GM19463 (cell line): ENCODE data around the gene BRMS1.
"Not testable (repeated sequence)": the region's sequence is repeated elsewhere in the genome, so short reads cannot be mapped to it uniquely, and the experiment has no call there.

Source experiments
- ATAC-seq: cut with Tn5 transposase; IDR thresholded peaks from one replicate; pipeline ENCODE4 v1.9.1; 2021; ENCODE audit warnings: mild to moderate bottlenecking, moderate library complexity; ENCODE audit not compliant: unreplicated experiment

The BRMS1 gene, protein sequence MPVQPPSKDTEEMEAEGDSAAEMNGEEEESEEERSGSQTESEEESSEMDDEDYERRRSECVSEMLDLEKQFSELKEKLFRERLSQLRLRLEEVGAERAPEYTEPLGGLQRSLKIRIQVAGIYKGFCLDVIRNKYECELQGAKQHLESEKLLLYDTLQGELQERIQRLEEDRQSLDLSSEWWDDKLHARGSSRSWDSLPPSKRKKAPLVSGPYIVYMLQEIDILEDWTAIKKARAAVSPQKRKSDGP

GRCh38 chr11:66344550-66345315, at the start of gene BRMS1:
BRMS1 (minus strand) TSS chr11:66345104; CDS start chr11:66342234, 2,870 bp downstream.
- ATAC-seq = peak; percentile 70

GRCh38 chr11:66393954-66394353, 49.0 kb upstream of the BRMS1 start:
- ATAC-seq = no peak

DNA sequence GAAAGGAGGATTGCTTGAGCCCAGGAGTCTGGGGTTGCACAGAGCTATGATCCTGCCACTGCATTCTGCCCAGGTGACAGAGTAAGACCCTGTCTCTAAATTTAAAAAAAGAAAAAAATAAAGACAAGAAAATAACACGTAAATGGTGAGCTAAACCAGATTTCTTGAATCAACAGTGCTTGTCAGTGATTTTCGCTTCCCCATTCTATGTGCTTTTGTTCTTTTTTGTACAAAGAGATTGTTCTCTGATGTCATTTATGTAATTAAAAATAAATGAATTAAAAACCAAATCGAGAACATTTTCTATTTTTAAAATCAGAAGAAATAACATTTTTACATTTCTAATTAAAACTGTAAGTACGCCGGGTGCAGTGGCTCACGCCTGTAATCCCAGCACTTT, 46.4 kb upstream of the BRMS1 start:
- no peak for ATAC-seq

- no peak for ATAC-seq
These were observed 44.0 kb upstream of the BRMS1 start for GRCh38 chr11:66388780-66389386.

DNA sequence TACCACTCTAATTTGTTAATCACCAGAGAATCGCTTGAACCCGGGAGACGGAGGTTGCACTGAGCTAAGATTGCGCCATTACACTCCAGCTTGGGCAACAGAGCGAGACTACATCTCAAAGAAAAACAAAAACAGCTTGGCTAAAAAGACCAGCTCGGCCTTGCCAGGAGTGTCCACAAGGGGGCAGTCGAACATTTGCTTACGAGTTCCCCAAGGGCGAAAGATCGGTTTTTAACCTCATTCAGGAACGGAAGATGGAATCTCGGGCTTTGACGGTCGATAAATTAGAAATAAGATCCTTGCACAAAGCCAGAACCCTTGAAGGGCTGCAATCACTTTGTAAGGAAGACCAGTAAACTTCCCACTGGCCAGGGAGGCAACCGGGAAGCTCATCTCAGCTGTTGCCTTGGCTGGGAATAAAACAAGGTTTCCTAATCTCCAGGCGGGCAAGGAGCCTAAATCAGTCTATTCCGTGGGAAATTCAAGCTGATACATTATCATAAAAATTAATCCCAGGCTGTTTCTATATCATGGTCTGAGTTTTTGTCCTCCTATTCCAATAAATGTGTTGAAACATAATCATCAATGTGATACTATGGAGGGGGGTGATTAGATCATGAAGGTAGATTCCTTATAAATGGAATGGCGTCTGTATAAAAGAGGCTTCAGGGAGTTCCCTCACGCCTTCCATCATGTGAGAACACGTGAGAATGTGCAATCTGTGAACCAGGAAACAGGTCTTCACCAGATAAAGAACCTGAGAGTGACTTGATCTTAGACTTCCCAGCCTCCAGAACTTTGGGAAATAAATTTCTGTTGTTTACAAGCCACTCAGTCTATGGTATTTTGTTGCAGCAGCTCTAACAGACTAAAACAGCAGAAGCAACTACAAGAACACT, 41.5 kb upstream of the BRMS1 start:
- no peak for ATAC-seq

DNA sequence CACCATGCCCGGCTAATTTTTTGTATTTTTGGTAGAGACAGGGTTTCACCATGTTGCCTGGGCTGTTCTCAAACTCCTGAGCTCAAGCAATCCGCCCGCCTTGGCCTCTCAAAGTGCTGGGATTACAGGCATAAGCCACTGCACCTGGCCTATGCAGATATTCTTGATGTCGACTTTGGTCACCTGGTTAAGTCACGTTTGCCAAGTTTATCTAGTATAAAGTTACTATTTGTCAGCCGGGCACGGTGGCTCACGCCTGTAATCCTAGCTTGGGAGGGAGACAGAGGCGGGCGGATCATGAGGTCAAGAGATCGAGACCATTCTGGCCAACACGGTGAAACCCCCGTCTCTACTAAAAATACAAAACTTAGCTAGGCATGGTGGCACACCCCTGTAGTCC, 39.4 kb upstream of the BRMS1 start:
- not testable (repeated sequence) for ATAC-seq

DNA sequence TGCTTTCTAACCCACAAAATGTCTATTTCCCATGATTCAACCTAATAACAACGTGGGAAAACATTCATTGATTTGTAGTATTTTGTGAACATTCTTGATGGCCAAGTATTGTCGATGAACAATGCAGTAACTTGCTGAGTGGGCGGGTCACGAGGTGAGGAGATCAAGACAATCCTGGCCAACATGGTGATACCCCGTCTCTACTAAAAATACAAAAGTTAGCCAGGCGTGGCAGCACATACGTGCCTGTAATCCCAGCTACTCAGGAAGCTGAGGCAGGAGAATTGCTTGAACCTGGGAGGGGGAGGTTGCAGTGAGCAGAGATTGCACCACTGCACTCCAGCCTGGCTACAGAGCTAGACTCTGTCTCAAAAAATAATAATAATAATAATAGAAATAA, 35.4 kb upstream of the BRMS1 start:
- not testable (repeated sequence) for ATAC-seq

- ATAC-seq = not testable (repeated sequence)
These were observed 28.9 kb upstream of the BRMS1 start for GRCh38 chr11:66373690-66374287.

DNA sequence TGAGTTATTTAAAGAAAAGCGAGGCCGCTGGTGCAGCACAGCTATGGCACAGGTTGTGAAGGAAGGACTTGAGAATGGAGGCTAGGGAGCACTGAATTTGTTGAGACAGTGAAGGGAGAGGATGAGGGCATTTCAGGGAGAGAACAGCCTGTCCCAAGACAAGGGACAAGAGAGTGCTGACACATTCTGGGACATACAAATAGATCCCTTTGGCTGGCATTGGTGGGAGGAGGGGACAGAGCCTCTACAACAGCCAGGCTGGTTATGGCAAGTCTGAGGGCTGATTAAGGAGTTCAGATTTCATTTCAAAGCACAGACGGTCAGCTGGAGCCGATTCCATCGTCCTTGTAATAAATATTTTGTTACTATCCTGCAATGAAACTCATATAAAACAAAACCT, 28.4 kb upstream of the BRMS1 start:
- no peak for ATAC-seq

DNA sequence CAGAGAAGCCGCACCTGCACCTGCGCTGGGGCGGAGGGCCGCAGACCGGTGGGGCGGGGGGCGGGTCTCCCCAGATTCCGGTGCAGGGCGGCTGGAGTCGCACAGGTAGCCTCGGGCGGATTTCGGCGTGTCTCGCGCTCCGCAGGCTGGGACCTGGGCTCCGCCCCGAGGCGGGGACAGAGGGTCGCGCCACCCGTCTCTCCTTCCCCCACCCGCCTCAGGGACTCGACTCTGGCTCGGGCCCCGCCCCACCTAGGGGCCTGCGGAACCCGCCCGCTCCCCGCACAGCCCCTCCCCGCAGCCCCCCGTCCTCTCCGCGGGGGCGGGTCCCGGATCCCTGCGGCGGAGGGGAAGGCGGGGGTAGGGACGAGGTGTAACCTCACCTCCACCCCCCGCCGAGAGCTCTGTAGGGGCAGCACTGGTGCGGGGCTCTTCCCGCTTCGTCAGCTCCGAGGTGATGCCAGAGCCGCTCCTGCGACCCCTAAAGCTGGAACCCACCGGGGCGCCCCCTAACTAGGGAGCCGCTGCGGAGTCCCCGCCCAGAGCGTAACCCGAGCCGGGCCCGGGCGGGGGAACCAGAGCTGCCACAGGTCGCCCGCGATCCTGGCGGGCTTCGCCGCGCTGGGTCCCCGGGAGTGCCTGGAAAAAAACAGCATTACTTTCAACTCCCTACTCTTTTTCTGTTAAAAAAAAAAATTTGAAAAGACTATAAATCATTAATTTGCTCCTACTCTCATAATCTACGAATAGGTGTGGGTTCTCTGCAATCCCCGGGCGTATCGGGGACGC, 26.9 kb upstream of the BRMS1 start, which contains the start of gene SLC29A2:
Gene SLC29A2, minus strand, starts transcription at position 134 of the 789 bp plus-strand sequence. CDS start 169 bp downstream, outside the sequence.
- ATAC-seq = peak; percentile 66

DNA sequence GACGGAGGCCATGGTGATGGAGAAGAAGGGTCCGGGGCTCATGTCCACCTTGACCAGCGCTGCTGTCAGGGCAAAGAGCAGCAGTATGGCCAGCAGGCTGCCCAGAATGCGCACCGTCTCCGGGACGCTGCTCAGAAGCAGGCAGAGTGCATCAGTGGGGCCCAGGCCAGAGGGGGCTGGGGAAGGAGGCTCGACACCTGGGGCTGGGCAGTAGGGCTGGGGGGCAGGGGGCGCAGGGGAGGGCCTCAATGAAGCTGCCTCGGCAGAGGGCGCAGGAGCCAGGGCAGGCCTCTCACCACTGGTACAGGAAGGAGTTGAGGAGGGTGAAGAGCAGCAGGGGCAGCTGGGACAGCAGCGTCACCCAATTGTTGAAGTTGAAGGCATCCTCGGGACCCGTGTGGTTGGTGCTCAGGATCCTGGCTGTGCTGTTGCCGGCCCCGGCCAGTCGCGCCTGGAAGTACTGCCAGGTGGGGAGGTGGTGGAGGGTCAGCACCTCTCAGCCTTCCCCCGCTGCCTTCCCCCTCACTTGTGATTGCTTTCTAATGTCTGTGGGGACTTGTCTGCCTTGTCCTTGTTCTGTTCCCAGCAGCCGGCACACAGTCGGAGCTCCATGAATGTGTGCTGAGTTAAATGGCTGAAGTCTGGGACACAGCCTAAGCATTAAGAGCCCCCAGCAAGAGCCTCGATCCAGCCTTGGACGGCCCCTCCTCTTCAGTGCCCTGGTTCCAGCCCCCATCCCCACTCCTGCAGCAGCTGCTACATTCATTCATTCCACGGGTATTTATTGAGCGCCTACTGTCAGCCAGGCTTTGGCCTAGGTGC, 24.4 kb upstream of the BRMS1 start:
- ATAC-seq = no peak

- ATAC-seq = no peak
These were observed 23.6 kb upstream of the BRMS1 start for GRCh38 chr11:66368484-66368883.

DNA sequence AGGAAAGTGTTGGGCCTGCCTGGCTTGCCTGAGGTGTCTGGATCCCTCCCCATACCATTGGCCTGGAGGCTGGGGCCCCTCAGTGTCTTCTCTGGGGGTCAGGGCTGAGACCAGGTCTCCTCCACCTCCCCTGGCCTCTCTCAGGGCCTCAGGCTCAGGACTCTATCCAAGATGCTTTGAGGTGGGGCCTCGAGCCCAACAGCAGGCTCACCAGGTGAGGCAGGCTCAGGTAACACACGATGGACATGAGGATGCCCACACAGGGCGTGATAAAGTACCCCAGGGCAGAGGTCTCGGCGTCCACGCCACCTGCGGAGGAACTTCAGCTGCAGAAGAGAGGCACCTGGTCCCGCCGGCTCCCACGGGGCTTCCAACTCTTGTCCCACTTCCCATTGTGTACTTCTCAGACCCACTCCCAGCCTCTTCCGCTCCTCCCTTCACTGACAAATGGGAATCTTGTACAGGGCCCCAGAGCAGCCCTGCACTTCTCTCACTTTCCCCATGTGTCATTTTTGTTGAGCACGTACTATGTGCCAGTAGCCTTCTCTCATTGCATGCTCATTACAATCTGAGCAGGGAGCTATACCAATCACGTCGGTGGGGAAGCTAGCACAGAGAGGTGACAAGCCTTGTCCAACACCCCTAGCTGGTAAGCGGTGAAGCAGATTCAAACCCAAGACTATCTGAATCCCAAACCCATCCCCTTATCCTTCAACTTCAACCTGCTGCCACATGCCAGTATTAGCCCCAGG, 22.8 kb upstream of the BRMS1 start:
- ATAC-seq = no peak

DNA sequence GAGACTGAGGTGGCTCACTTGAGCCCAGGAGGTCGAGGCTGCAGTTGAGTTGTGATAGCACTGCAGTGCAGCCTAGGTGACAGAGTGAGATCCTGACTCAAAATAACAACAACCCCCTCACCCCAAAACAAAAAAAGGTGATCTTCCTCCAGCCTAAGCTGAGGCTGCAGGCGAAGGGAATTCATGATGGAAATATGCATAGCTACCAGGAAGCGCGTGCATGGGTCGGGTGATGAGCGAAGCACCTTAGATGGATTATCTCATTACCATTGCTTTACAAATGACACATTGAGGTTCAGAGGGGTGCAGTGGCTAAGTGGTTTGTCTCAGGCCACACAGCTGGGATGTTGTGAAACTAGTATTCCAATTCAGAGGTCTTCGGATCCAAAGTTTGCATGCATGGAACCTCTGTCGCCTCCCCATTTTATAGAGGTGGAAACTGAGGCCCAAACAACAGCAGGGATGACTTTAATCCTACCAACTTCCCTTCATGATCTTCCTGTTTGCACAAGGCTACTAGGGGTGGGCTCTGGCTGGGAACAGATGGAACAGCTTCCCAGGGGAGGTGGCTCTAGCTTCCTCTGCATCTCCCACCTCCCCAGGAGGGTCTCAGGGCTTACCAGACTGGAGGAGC, 22.1 kb upstream of the BRMS1 start:
- ATAC-seq = no peak

DNA sequence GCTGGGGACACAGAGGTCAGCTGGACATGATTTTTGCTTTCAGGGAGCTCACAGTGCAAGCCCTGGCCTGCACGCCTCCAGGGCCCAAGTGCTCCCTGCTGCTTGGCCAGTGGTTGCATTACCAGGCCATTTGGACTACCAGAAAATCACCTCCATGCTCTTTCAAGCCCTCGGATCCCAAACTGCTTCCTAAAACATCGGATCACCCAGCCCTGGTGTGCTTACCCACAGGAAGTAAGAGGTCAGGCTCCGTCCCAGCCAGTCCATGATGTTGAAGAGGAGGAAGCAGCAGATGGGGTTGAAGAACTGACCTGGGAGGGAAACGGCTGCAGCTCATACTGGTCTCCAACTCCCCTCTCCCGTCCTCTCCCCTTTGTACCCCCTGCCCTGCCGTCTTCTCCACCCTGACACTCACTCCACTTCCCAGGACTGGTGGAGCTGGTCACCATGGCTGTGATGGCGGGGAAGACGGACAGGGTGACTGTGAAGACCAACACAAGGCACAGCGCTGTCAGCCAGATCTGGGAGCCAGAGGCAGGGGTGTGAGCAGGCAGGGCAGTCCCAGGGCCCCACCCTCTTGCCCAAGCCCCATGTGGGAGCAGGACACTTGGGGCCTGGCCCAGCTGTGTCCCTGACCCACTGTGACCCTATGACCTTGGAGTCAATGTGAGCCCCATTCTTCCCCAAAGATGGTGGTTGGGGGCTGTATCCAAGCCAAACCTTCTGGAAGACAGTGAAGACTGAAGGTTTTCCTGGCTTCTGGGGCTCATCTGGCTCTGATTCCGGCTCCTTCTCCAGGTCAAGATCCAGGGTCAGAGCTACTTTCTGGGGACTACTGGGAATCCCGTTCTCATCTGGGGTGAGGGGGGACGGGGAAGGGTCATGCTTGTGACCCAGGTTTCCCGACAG, 21.1 kb upstream of the BRMS1 start:
- ATAC-seq = no peak

GRCh38 chr11:66365166-66365565, 20.3 kb upstream of the BRMS1 start:
- ATAC-seq = no peak
